D341Med (cell line): Measurements from ENCODE around the gene CCNI.
"Not testable (repeated sequence)": the region's sequence is repeated elsewhere in the genome, so short reads cannot be mapped to it uniquely, and the experiment has no call there.

ENCODE experiments used
- DNase-seq: peaks from one replicate; pipeline ENCODE4 v3.0.0; 2012; ENCODE audit warnings: low spot score

The CCNI gene

GRCh38 chr4:77039796-77040195, 36.0 kb downstream of the CCNI start:
- no peak for DNase-seq

GRCh38 chr4:77037736-77038135, 38.1 kb downstream of the CCNI start:
- DNase-seq = no peak

- DNase-seq = not testable (repeated sequence)
These were observed 38.6 kb downstream of the CCNI start for GRCh38 chr4:77037168-77037567.

GRCh38 chr4:77036206-77036605, 39.6 kb downstream of the CCNI start:
- DNase-seq = no peak

- DNase-seq = no peak
These were observed 40.6 kb downstream of the CCNI start for GRCh38 chr4:77035153-77035552.

GRCh38 chr4:77031544-77031943, 44.2 kb downstream of the CCNI start:
- no peak for DNase-seq

- DNase-seq = not testable (repeated sequence)
These were observed 46.0 kb downstream of the CCNI start for GRCh38 chr4:77029757-77030156.

- DNase-seq = no peak
These were observed 47.5 kb downstream of the CCNI start for GRCh38 chr4:77028246-77028645.

GRCh38 chr4:77026322-77026704, 49.5 kb downstream of the CCNI start:
- DNase-seq = no peak

- no peak for DNase-seq
These were observed 50.0 kb downstream of the CCNI start for GRCh38 chr4:77025643-77026321.

GRCh38 chr4:77023920-77024319, 51.9 kb downstream of the CCNI start:
- no peak for DNase-seq

GRCh38 chr4:77022560-77023179, 53.1 kb downstream of the CCNI start:
- DNase-seq = no peak

GRCh38 chr4:77021614-77022089, 54.1 kb downstream of the CCNI start:
- no peak for DNase-seq

- DNase-seq = no peak
These were observed 55.8 kb downstream of the CCNI start for GRCh38 chr4:77020017-77020416.

GRCh38 chr4:77015390-77015789, 60.4 kb downstream of the CCNI start:
- DNase-seq = no peak

- no peak for DNase-seq
These were observed 61.5 kb downstream of the CCNI start for GRCh38 chr4:77014256-77014655.

GRCh38 chr4:77012726-77013125, 63.1 kb downstream of the CCNI start:
- no peak for DNase-seq

- DNase-seq = no peak
These were observed 64.9 kb downstream of the CCNI start for GRCh38 chr4:77010841-77011354.

- DNase-seq = no peak
These were observed 66.2 kb downstream of the CCNI start for GRCh38 chr4:77009511-77010115.

- DNase-seq = no peak
These were observed 68.2 kb downstream of the CCNI start for GRCh38 chr4:77007358-77008230.

GRCh38 chr4:77006753-77007353, 68.9 kb downstream of the CCNI start:
- DNase-seq = no peak

- DNase-seq = no peak
These were observed 72.4 kb downstream of the CCNI start for GRCh38 chr4:77003400-77003799.
